ENCODE data around the gene RNF144A.

Gene RNF144A

DNA sequence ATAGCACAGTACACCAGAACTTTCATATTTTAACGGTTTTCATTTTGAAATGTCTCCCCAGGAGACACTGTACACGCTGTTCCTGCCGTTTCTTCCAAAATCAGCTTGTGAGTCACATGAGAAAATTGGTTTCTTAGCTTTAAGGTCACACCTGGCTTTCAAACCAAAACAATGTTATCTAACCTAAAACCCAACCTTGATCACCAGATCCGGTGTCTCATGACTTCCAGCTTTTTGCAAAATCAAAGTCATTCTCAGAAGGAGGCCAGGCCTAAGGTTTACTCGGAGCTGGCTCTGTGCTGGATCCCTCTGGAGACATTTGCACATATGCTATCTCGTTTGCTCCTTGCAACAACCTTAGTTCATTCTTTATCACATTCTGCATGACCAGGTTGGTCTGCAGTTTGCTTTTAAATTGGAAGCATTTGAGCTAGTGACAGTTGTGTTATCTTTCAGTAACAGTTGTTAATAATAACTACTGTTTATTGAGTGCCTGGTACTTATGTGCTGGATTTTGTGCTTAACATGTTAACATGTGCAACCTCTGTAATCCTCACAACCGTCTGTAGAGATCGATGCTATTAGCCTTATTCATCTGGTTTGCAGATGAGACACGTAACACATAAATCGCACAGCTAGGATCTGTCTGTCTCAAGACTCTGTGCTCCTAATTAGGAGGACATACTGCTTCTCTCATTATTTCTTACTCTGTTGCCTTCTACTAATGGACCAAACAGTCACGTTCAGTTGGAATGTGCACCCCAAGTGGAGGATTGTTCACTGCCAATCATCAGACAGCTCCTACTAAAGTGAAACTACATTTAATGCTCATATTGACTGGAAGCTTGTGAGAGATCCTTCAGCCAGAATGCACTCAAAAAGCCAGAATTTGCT lies 105.5 kb downstream of the RNF144A start:
- DNase-seq (ENCODE audit: low read depth in 2 of 2), result peak; percentile 59 to 73
- TF ChIP-seq, protein P1, sequence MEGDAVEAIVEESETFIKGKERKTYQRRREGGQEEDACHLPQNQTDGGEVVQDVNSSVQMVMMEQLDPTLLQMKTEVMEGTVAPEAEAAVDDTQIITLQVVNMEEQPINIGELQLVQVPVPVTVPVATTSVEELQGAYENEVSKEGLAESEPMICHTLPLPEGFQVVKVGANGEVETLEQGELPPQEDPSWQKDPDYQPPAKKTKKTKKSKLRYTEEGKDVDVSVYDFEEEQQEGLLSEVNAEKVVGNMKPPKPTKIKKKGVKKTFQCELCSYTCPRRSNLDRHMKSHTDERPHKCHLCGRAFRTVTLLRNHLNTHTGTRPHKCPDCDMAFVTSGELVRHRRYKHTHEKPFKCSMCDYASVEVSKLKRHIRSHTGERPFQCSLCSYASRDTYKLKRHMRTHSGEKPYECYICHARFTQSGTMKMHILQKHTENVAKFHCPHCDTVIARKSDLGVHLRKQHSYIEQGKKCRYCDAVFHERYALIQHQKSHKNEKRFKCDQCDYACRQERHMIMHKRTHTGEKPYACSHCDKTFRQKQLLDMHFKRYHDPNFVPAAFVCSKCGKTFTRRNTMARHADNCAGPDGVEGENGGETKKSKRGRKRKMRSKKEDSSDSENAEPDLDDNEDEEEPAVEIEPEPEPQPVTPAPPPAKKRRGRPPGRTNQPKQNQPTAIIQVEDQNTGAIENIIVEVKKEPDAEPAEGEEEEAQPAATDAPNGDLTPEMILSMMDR (IDR thresholded peaks at IDR 0.05; ENCODE audit: low read depth, low read length), result no peak
- H3K4me3 ChIP-seq (replicated peaks in 1 of 2; ENCODE audit: low read depth in 2 of 2, low read length in 2 of 2), result no peak overlapping the region

DNA sequence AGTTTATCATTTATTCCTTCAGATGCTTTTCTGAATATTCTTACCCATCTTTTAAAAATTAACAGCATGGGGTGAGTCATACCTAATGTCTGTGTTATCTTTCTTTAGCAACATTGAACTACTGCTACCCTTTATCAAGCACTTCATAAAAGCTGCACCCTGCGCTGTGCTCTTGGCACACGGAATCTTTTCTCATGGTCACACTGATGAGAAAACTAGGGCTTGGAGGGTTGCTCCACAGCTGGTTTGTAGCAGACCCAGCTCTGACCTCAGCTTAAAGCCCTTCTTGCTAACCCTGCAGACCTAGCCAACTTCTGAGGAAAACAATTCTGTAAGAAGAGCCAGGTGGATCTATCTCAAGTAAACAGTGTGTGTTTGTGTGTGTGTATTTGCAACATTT lies 106.3 kb downstream of the RNF144A start:
- H3K4me3 ChIP-seq (replicated peaks in 1 of 2; ENCODE audit: low read depth in 2 of 2, low read length in 2 of 2), result no peak overlapping the region
- TF ChIP-seq, protein P1 (IDR thresholded peaks at IDR 0.05; ENCODE audit: low read depth, low read length), result no peak
- DNase-seq (ENCODE audit: low read depth in 2 of 2), result peak; percentile 51 to 81

DNA sequence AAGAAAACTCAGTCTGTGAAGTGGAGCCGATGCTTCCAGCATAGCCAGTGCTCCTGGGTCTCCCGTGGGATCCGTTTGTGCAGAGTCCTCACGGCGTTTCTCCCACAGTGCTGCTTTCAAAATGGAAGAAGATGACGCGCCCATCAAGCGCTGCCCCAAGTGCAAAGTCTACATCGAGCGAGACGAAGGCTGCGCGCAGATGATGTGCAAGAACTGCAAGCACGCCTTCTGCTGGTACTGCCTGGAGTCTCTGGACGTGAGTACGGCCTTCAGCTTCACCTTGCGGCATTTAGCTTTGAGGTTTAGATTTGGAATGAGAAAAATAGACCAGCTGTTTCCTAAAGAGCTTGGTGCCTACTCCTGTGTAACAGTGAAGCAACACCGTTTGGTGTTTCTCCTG lies 107.0 kb downstream of the RNF144A start:
- TF ChIP-seq, protein P1 (IDR thresholded peaks at IDR 0.05; ENCODE audit: low read depth, low read length), result no peak
- no peak overlapping the region for H3K4me3 ChIP-seq (replicated peaks in 1 of 2; ENCODE audit: low read depth in 2 of 2, low read length in 2 of 2)
- no peak for DNase-seq (ENCODE audit: low read depth in 2 of 2)

DNA sequence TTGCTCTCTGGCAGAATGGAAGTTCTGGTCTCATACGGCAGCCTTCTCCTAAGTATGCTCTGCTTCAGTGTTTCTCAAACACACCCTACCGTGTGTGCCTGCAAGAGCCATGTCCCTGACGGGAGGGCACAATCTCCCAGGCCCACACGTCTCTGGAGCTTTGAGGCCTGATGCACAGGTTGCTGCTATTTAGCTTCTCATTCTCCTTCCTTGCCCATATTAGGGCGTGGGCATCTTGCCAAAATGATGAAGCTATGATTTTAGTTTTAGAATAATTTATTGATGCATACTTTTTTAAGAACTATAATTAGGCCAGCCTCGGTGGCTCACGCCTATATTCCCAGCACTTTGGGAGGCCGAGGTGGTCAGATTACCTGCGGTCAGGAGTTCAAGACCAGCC lies 107.9 kb downstream of the RNF144A start:
- TF ChIP-seq, protein P1 (IDR thresholded peaks at IDR 0.05; ENCODE audit: low read depth, low read length), result no peak
- no peak for DNase-seq (ENCODE audit: low read depth in 2 of 2)
- H3K4me3 ChIP-seq (replicated peaks in 1 of 2; ENCODE audit: low read depth in 2 of 2, low read length in 2 of 2), result no peak overlapping the region

DNA sequence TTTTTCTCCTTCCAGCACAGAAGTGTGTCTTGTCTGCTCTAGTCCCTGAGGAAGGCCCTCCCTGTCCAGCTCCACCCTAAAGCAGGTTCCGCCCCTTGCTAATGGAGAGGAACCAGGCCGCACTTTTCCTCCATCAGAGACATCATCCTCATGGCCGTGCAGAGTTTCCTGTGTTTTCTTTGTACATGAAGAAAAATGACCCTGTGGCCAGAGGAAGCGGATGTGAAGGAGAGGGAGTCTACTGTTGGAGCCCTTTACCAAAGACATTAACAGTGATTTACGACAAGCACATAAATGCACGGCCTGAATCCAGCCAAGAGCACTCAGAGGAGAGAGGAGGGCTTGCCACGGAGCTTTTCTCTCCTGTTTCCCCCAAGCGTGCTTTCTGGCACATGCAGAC lies 109.5 kb downstream of the RNF144A start:
- DNase-seq (ENCODE audit: low read depth in 2 of 2), result no peak
- H3K4me3 ChIP-seq (replicated peaks in 1 of 2; ENCODE audit: low read depth in 2 of 2, low read length in 2 of 2), result no peak overlapping the region
- TF ChIP-seq, protein P1 (IDR thresholded peaks at IDR 0.05; ENCODE audit: low read depth, low read length), result no peak

DNA sequence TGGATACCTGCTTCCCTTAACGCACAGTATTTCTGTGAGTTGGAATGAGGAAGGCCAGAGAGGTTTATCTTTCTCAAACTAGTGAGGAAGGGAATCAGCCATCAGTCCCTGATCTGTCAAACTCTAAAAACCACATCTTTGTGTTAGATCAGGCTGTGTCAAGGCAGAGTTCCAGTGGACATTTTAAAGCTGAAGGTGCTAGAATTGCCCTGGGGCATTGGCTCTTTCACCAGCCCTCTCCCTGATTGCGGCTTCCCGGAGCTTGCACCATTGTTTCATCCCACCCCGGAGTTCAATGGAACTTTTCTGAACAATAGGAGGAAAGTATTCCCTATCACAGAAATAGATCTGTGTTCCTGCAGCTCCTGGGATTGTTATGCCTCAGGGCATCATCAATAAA lies 110.2 kb downstream of the RNF144A start:
- TF ChIP-seq, protein P1 (IDR thresholded peaks at IDR 0.05; ENCODE audit: low read depth, low read length), result no peak
- DNase-seq (ENCODE audit: low read depth in 2 of 2), result no peak

More for the DNA sequence above, 110.2 kb downstream of the RNF144A start:
- no peak overlapping the region for H3K4me3 ChIP-seq (replicated peaks in 1 of 2; ENCODE audit: low read depth in 2 of 2, low read length in 2 of 2)
